ENCODE measurements around the gene P2RY8.
A peak's percentile ranks its signal among the peaks of the same experiment; 100 is the strongest.

The P2RY8 gene

GRCh38 chrX:1455948-1456280, 81.1 kb downstream of the P2RY8 start:
- no peaks in the 10 kb centered on the region for H3K36me3 ChIP-seq (ENCODE audit: insufficient read depth, low read length)
- no peaks in the 10 kb centered on the region for H3K27me3 ChIP-seq (ENCODE audit: insufficient read depth, low read length)
- H3K9ac ChIP-seq (ENCODE audit: low read depth, low read length) = no peak overlapping the region
- 87% methylated on average over 3 of the region's 3 CpGs for WGBS
- no peaks in the 10 kb centered on the region for H3K9me3 ChIP-seq (ENCODE audit: insufficient read depth, low read depth, low read length)
- no peaks in the 10 kb centered on the region for H3K4me1 ChIP-seq (ENCODE audit: insufficient read depth, low read length)
- no peak overlapping the region for H3K27ac ChIP-seq (ENCODE audit: low read depth, low read length)
- no peak overlapping the region for H3K4me3 ChIP-seq (ENCODE audit: low read length)

- Histone ChIP-seq H3K9me3 (ENCODE audit: insufficient read depth, low read depth, low read length) (peaks cover 4% of the 10 kb centered on the region), H3K27me3 (ENCODE audit: insufficient read depth, low read length) (no peaks in the 10 kb centered on the region), H3K36me3 (ENCODE audit: insufficient read depth, low read length) (peaks cover 6% of the 10 kb centered on the region), H3K4me1 (ENCODE audit: insufficient read depth, low read length) (no peaks in the 10 kb centered on the region), H3K4me3 (ENCODE audit: low read length) (no peak overlapping the region), H3K9ac (ENCODE audit: low read depth, low read length) (no peak overlapping the region), H3K27ac (ENCODE audit: low read depth, low read length) (no peak overlapping the region)
- WGBS = 11% methylated on average over 42 of the region's 45 CpGs
Measured at GRCh38 chrX:1453951-1454785, 82.8 kb downstream of the P2RY8 start.

GRCh38 chrX:1453395-1453783, 83.6 kb downstream of the P2RY8 start:
- H3K27ac ChIP-seq (ENCODE audit: low read depth, low read length) = peak overlapping the region; percentile 67; the same call in 1 of the 2 replicates

GRCh38 chrX:1452516-1453394, 84.2 kb downstream of the P2RY8 start, which contains the start of gene ASMTL:
Gene ASMTL (minus strand): TSS chrX:1452909. CDS start chrX:1452840, 69 bp downstream.
- Histone ChIP-seq H3K27me3 (ENCODE audit: insufficient read depth, low read length) (no peaks in the 10 kb centered on the region), H3K4me1 (ENCODE audit: insufficient read depth, low read length) (no peaks in the 10 kb centered on the region), H3K27ac (ENCODE audit: low read depth, low read length) (peak within 1 kb of the TSS; percentile 97), H3K9me3 (ENCODE audit: insufficient read depth, low read depth, low read length) (peaks cover 17% of the 10 kb centered on the region), H3K4me3 (ENCODE audit: low read length) (peak within 1 kb of the TSS; percentile 85), H3K9ac (ENCODE audit: low read depth, low read length) (peak within 1 kb of the TSS; percentile 85), H3K36me3 (ENCODE audit: insufficient read depth, low read length) (peaks cover 20% of the 10 kb centered on the region)
- 0% methylated on average over 71 of the region's 76 CpGs for WGBS

More at GRCh38 chrX:1453395-1453783, 83.6 kb downstream of the P2RY8 start:
- H3K9me3 ChIP-seq (ENCODE audit: insufficient read depth, low read depth, low read length) = peaks cover 11% of the 10 kb centered on the region
- peak overlapping the region; percentile 69 for H3K4me3 ChIP-seq (ENCODE audit: low read length)
- H3K9ac ChIP-seq (ENCODE audit: low read depth, low read length) = peak overlapping the region; percentile 50; the same call in 1 of the 2 replicates
- under 1% methylated on average over 33 of the region's 34 CpGs for WGBS
- peaks cover 14% of the 10 kb centered on the region for H3K36me3 ChIP-seq (ENCODE audit: insufficient read depth, low read length)
- H3K4me1 ChIP-seq (ENCODE audit: insufficient read depth, low read length) = no peaks in the 10 kb centered on the region
- H3K27me3 ChIP-seq (ENCODE audit: insufficient read depth, low read length) = no peaks in the 10 kb centered on the region

- WGBS = 15% methylated on average over 23 of the region's 23 CpGs
- H3K4me1 ChIP-seq (ENCODE audit: insufficient read depth, low read length) = no peaks in the 10 kb centered on the region
- H3K36me3 ChIP-seq (ENCODE audit: insufficient read depth, low read length) = peaks cover 24% of the 10 kb centered on the region
- H3K27ac ChIP-seq (ENCODE audit: low read depth, low read length) = peak overlapping the region; percentile 97
- H3K9me3 ChIP-seq (ENCODE audit: insufficient read depth, low read depth, low read length) = peaks cover 21% of the 10 kb centered on the region
- no peaks in the 10 kb centered on the region for H3K27me3 ChIP-seq (ENCODE audit: insufficient read depth, low read length)
- H3K9ac ChIP-seq (ENCODE audit: low read depth, low read length) = peak overlapping the region; percentile 85
- H3K4me3 ChIP-seq (ENCODE audit: low read length) = peak overlapping the region; percentile 85
Measured at GRCh38 chrX:1451661-1452515, 85.1 kb downstream of the P2RY8 start.

- H3K27me3 ChIP-seq (ENCODE audit: insufficient read depth, low read length) = no peaks in the 10 kb centered on the region
- no peaks in the 10 kb centered on the region for H3K4me1 ChIP-seq (ENCODE audit: insufficient read depth, low read length)
- WGBS = 80% methylated on average over 6 of the region's 6 CpGs
- H3K36me3 ChIP-seq (ENCODE audit: insufficient read depth, low read length) = peaks cover 24% of the 10 kb centered on the region
- H3K9ac ChIP-seq (ENCODE audit: low read depth, low read length) = no peak overlapping the region
- H3K9me3 ChIP-seq (ENCODE audit: insufficient read depth, low read depth, low read length) = peaks cover 21% of the 10 kb centered on the region
- no peak overlapping the region for H3K27ac ChIP-seq (ENCODE audit: low read depth, low read length)
- H3K4me3 ChIP-seq (ENCODE audit: low read length) = peak overlapping the region; percentile 85
Measured at GRCh38 chrX:1451251-1451660, 85.7 kb downstream of the P2RY8 start.

GRCh38 chrX:1450361-1451161, 86.4 kb downstream of the P2RY8 start:
- H3K9me3 ChIP-seq (ENCODE audit: insufficient read depth, low read depth, low read length) = peaks cover 21% of the 10 kb centered on the region
- no peak overlapping the region for H3K9ac ChIP-seq (ENCODE audit: low read depth, low read length)
- no peak overlapping the region for H3K27ac ChIP-seq (ENCODE audit: low read depth, low read length)
- no peaks in the 10 kb centered on the region for H3K27me3 ChIP-seq (ENCODE audit: insufficient read depth, low read length)
- no peak overlapping the region for H3K4me3 ChIP-seq (ENCODE audit: low read length)
- H3K4me1 ChIP-seq (ENCODE audit: insufficient read depth, low read length) = no peaks in the 10 kb centered on the region
- WGBS = 72% methylated on average over 9 of the region's 9 CpGs
- peaks cover 24% of the 10 kb centered on the region for H3K36me3 ChIP-seq (ENCODE audit: insufficient read depth, low read length)

GRCh38 chrX:1449823-1450149, 87.2 kb downstream of the P2RY8 start:
- Histone ChIP-seq H3K4me3 (ENCODE audit: low read length) (no peak overlapping the region), H3K9me3 (ENCODE audit: insufficient read depth, low read depth, low read length) (peaks cover 22% of the 10 kb centered on the region), H3K9ac (ENCODE audit: low read depth, low read length) (no peak overlapping the region), H3K36me3 (ENCODE audit: insufficient read depth, low read length) (peaks cover 24% of the 10 kb centered on the region), H3K4me1 (ENCODE audit: insufficient read depth, low read length) (no peaks in the 10 kb centered on the region), H3K27ac (ENCODE audit: low read depth, low read length) (no peak overlapping the region), H3K27me3 (ENCODE audit: insufficient read depth, low read length) (no peaks in the 10 kb centered on the region)
- 97% methylated on average over 2 of the region's 2 CpGs for WGBS

- H3K4me3 ChIP-seq (ENCODE audit: low read length) = no peak overlapping the region
- no peak overlapping the region for H3K9ac ChIP-seq (ENCODE audit: low read depth, low read length)
- H3K27me3 ChIP-seq (ENCODE audit: insufficient read depth, low read length) = no peaks in the 10 kb centered on the region
- no peak overlapping the region for H3K27ac ChIP-seq (ENCODE audit: low read depth, low read length)
- peaks cover 24% of the 10 kb centered on the region for H3K9me3 ChIP-seq (ENCODE audit: insufficient read depth, low read depth, low read length)
- 85% methylated on average over 9 of the region's 9 CpGs for WGBS
- peaks cover 24% of the 10 kb centered on the region for H3K36me3 ChIP-seq (ENCODE audit: insufficient read depth, low read length)
- H3K4me1 ChIP-seq (ENCODE audit: insufficient read depth, low read length) = no peaks in the 10 kb centered on the region
Measured at GRCh38 chrX:1449036-1449822, 87.8 kb downstream of the P2RY8 start.

All from HUES64 (cell line).